ENCODE results near the gene TMED4. TPM values are rescaled to one million over a fixed set of nuclear protein-coding genes. Genes with fewer than 3 reads are reported as not detected.

Gene TMED4
- total RNA-seq, 1 experiment from 2014 or later, result 79.5 TPM

- TF ChIP-seq, protein P1, sequence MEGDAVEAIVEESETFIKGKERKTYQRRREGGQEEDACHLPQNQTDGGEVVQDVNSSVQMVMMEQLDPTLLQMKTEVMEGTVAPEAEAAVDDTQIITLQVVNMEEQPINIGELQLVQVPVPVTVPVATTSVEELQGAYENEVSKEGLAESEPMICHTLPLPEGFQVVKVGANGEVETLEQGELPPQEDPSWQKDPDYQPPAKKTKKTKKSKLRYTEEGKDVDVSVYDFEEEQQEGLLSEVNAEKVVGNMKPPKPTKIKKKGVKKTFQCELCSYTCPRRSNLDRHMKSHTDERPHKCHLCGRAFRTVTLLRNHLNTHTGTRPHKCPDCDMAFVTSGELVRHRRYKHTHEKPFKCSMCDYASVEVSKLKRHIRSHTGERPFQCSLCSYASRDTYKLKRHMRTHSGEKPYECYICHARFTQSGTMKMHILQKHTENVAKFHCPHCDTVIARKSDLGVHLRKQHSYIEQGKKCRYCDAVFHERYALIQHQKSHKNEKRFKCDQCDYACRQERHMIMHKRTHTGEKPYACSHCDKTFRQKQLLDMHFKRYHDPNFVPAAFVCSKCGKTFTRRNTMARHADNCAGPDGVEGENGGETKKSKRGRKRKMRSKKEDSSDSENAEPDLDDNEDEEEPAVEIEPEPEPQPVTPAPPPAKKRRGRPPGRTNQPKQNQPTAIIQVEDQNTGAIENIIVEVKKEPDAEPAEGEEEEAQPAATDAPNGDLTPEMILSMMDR (conservative IDR thresholded peaks at IDR 0.05; ENCODE audit: low read depth, low read length), result no peak
- TF ChIP-seq EZH2 (IDR thresholded peaks at IDR 0.05; ENCODE audit: borderline replicate concordance, low read depth, low read length, poor library complexity, severe bottlenecking), result no peak
- intact Hi-C loops (cut with micrococcal nuclease; ENCODE audit: unreplicated experiment), result loop anchor here (5.0 kb wide), 1 partner anchor 187 kb away; the partner anchor contains the start of gene PPIA
- BruUV-seq (replicated peaks), result no TSS peak
- ChIA-PET POLR2A (ENCODE audit: low non-redundant PET) (no interaction called here), CTCF (interaction anchor here (0.6 kb wide), 1 partner anchor 21 kb away, joined by 3 read pairs; no protein-coding TSS in a partner anchor)
- Histone ChIP-seq H3K4me3 (ENCODE audit: low read depth, low read length, poor library complexity, severe bottlenecking) (no peak overlapping the region), H3K9me3 (ENCODE audit: low read depth, low read length, poor library complexity, severe bottlenecking) (no peaks in the 10 kb centered on the region), H3K27ac (ENCODE audit: low read depth, low read length, poor library complexity, severe bottlenecking) (no peak overlapping the region), H3K4me1 (ENCODE audit: insufficient read depth, low read length, poor library complexity, severe bottlenecking) (peaks cover 6% of the 10 kb centered on the region), H3K36me3 (ENCODE audit: insufficient read depth, low read length, poor library complexity, severe bottlenecking) (no peaks in the 10 kb centered on the region), H3K27me3 (replicated peaks; ENCODE audit: insufficient read depth, low read depth, low read length, poor library complexity) (no peaks in the 10 kb centered on the region)
- DNase-seq (ENCODE audit: low spot score), result no peak
Observed at GRCh38 chr7:44609829-44610228, 27.8 kb upstream of the TMED4 start.

DNA sequence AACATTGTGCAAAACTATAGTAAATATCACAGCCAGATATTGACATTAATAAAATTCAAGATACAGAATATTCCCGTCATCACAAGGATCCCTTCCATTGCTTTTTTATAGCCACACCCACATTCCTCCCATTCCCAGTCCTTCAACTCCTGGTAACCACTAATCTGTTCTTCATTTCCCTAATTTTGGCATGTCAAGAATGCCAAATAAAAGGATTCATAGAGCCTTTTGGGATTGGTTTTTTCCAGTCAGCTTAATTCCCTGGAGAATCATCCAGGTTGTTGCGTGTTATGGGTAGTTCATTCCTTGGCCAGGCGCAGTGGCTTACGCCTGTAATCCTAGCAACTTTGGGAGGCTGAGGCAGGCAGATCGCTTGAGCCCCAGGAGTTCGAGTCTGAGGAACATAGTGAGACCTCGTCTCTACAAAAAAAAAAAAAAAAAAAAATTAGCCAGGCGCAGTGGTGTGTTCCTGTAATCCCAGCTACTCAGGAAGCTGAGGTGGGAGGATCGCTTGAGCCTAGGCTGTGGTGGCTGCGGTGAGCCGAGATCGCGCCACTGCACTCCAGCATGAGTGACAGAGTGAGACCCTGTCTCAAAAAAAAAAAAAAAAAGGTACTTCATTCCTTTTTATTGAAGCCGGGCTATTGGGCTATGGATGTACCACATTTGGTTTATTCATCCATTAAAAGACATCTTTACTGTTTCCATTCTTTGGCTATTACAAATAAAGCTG, 27.1 kb upstream of the TMED4 start:
- no peaks in the 10 kb centered on the region for H3K36me3 ChIP-seq (ENCODE audit: insufficient read depth, low read length, poor library complexity, severe bottlenecking)
- intact Hi-C loops (cut with micrococcal nuclease; ENCODE audit: unreplicated experiment), result loop anchor here (5.0 kb wide), 1 partner anchor 188 kb away; the partner anchor contains the start of gene PPIA
- H3K4me1 ChIP-seq (ENCODE audit: insufficient read depth, low read length, poor library complexity, severe bottlenecking), result peaks cover 6% of the 10 kb centered on the region
- CTCF ChIA-PET, result interaction anchor here (0.6 kb wide), 1 partner anchor 21 kb away, joined by 3 read pairs; no protein-coding TSS in a partner anchor
- no peak for DNase-seq (ENCODE audit: low spot score)
- no peak overlapping the region for H3K4me3 ChIP-seq (ENCODE audit: low read depth, low read length, poor library complexity, severe bottlenecking)
- POLR2A ChIA-PET (ENCODE audit: low non-redundant PET), result no interaction called here
- TF ChIP-seq, protein P1 (conservative IDR thresholded peaks at IDR 0.05; ENCODE audit: low read depth, low read length), result no peak
- no TSS peak for BruUV-seq (replicated peaks)
- H3K27ac ChIP-seq (ENCODE audit: low read depth, low read length, poor library complexity, severe bottlenecking), result no peak overlapping the region
- no peaks in the 10 kb centered on the region for H3K9me3 ChIP-seq (ENCODE audit: low read depth, low read length, poor library complexity, severe bottlenecking)
- no peaks in the 10 kb centered on the region for H3K27me3 ChIP-seq (replicated peaks; ENCODE audit: insufficient read depth, low read depth, low read length, poor library complexity)

GRCh38 chr7:44607141-44608068, 25.4 kb upstream of the TMED4 start:
- Histone ChIP-seq H3K9me3 (ENCODE audit: low read depth, low read length, poor library complexity, severe bottlenecking) (no peaks in the 10 kb centered on the region), H3K4me1 (ENCODE audit: insufficient read depth, low read length, poor library complexity, severe bottlenecking) (peaks cover 6% of the 10 kb centered on the region), H3K36me3 (ENCODE audit: insufficient read depth, low read length, poor library complexity, severe bottlenecking) (no peaks in the 10 kb centered on the region), H3K27me3 (replicated peaks; ENCODE audit: insufficient read depth, low read depth, low read length, poor library complexity) (no peaks in the 10 kb centered on the region), H3K4me3 (ENCODE audit: low read depth, low read length, poor library complexity, severe bottlenecking) (peak overlapping the region; percentile 59), H3K27ac (ENCODE audit: low read depth, low read length, poor library complexity, severe bottlenecking) (peak overlapping the region; percentile 86)
- no peak for DNase-seq (ENCODE audit: low spot score)
- ChIA-PET POLR2A (ENCODE audit: low non-redundant PET) (interaction anchor here (0.5 to 0.7 kb wide), 2 partner anchors 11 to 390 kb away, joined by 3 read pairs; no protein-coding TSS in a partner anchor), CTCF (interaction anchor here (0.6 kb wide), 1 partner anchor 392 kb away, joined by 6 read pairs; no protein-coding TSS in a partner anchor)
- TF ChIP-seq EZH2 (IDR thresholded peaks at IDR 0.05; ENCODE audit: borderline replicate concordance, low read depth, low read length, poor library complexity, severe bottlenecking), result no peak
- TF ChIP-seq, protein P1 (conservative IDR thresholded peaks at IDR 0.05; ENCODE audit: low read depth, low read length), result no peak
- TSS peak; percentile 68 for BruUV-seq (replicated peaks)
- intact Hi-C loops (cut with micrococcal nuclease; ENCODE audit: unreplicated experiment), result loop anchor here (2.0 to 5.0 kb wide), 2 partner anchors 25 to 190 kb away; partner anchors contain the start of genes PPIA and TMED4
